ENCODE results near the gene KLK5.

The KLK5 gene

DNA sequence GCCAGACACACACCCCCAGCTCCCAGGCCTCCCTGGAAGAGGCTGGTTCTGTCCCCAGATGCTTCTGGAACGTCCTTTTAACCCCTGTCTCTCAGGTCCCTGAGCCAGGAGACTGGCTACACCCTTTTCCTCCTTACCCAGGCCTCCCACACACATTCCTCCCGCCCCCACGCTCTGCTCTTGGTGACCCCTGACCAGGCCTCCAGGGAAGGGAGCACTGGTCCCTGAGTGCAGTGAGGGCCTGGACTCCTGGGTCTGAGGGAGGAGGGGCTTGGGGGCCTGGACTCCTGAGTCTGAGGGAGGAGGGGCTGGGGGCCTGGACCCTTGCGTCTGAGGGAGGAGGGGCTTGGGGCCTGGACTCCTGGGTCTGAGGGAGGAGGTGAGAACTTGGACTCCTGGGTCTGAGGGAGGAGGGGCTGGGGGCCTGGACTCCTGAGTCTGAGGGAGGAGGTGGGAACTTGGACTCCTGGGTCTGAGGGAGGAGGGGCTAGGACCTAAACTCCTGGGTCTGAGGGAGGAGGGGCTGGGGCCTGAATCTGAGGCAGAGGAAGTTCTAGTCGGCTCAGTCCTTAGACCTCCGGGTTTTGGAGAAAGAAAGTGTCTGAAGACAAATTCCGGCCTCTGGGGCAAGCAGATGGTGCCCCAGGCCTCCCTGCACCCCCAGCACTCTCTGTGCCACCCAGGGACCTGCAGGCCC lies 16.0 kb upstream of the KLK5 start:
- DNase-seq, result no peak

DNA sequence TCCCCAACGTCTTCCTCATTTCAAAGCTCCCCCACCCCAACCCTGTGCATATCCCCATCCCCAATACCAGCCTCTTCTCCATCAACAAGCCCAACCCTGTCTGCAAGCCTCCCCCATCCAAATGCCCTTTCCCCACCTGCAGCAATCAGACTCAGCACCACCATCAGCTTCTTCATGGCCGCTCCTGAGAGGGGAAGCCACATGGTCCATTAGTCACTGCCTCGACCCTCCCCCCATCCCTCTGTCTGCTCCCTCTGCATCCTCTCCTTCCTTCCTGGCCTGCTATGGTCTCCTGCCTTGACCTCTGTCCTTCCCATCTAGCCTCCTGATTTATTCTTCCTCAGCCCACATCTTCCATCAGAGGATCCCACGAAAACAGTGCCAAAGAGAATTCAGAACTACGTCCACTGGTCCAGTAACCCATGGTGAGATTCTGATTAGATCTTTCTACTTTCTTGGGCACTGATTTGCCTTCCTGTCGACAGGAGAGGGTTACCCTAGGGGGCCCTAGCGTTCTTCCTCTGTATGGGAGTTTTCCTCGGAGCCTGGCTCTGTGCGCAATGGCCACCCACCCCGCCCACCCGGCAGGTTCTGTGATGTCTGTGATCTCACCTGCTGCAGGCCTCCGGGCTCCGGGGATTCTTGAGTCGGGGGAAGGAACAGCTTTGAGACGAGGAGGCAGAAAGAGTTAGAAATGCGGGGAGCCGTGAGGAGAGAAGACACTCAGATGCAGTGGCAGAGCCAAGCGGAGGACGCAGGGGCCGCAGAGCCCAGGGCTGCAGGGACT lies 15.3 kb upstream of the KLK5 start:
- no peak for DNase-seq

GRCh38 chr19:50964266-50964665 lies 11.4 kb upstream of the KLK5 start:
- DNase-seq, result no peak

DNA sequence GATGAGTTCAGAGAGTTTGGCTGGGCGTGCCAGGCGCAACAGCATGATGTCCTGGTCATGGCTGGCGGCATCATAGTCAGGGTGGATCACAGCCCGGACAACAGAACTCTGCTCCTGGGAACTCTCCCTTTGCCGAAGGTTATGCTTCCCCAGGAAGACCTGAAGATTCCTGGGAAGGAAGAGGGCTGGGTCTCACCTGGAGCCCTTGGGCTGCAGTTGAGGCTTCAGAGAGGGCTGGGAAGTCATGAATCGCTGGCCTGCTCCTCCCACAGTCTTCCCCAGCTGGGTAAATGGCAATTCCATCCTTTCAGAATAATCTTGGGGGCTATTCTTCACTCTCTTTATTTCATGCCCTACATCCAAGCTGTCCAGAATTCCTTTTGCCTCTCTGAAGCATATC lies 10.5 kb upstream of the KLK5 start:
- DNase-seq, result no peak

GRCh38 chr19:50962245-50962644 lies 9.4 kb upstream of the KLK5 start:
- no peak for DNase-seq

- no peak for DNase-seq
These were observed 7.1 kb upstream of the KLK5 start for GRCh38 chr19:50959731-50960500.

DNA sequence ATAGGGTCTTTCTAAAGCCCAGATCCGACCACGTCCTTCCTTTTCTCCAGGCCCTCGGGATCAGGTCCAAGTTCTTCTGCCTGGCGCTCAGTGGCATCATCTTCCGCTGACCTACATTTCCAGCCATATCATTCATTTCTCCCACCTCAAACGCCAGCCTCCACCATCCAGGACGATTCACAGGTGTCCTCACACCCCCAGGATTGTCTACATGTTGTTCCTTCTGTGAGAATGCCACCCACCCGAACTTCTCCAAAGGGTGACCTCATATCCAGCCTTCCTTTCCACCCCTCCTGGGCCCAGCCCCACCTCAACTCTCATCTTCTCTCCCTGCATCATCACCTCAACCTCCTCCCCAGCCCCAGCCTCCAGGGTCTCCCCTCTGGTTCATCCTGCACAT lies 4.7 kb upstream of the KLK5 start:
- DNase-seq, result no peak

- DNase-seq, result no peak
These were observed 3.0 kb downstream of the KLK5 start for GRCh38 chr19:50949861-50950260.

- DNase-seq, result no peak
These were observed 5.7 kb downstream of the KLK5 start for GRCh38 chr19:50947123-50947522.

GRCh38 chr19:50944795-50945194 lies 8.0 kb downstream of the KLK5 start:
- no peak for DNase-seq

DNA sequence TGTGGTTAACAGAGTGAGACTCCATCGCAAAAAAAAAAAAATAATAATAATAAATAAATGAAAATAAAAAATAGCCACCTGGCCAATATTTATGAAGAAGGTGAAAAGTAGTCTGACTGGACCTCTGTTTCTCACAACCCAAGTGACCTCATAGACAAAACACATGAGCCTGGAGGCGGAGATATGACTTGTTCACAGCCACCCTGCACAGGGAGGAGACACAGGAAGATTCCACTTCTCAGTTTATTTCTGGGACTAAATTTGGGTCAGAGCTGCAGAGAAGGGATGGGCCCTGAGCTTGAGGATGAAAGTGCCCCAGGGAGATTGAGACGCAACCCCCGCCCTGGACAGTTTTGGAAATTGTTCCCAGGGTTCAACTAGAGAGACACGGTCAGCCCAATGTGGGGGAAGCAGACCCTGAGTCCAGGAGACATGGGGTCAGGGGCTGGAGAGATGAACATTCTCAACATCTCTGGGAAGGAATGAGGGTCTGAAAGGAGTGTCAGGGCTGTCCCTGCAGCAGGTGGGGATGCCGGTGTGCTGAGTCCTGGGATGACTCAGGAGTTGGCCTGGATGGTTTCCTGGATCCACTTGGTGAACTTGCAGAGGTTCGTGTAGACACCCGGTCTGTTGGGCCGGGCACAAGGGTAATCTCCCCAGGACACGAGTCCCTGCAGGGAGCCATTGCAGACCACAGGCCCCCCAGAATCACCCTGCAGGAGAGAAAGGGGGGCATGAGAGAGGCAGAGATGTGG lies 9.6 kb downstream of the KLK5 start:
- DNase-seq, result no peak

GRCh38 chr19:50939596-50939995 lies 13.2 kb downstream of the KLK5 start:
- no peak for DNase-seq

- DNase-seq, result no peak
These were observed 19.2 kb downstream of the KLK5 start for GRCh38 chr19:50933640-50934039.

DNA sequence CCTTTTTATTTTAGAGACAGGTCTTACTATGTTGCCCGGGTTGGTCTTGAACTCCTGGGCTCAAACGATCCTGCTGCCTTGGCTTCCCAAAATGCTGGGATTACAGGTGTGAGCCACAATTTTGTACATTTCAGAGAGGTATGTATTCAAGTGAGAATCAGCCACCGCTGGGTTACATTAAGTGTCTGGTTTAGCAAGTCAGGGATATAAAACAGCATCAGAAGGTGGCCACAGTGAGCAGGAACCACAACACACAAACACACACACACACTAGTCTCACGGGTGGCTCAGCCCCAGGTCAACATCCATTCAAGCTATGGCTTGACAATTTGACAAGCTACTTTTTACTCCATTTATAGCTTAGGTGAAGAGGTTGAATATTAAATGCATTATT lies 20.2 kb downstream of the KLK5 start:
- DNase-seq, result no peak

- no peak for DNase-seq
These were observed 20.7 kb downstream of the KLK5 start for GRCh38 chr19:50932018-50932689.

GRCh38 chr19:50931023-50931422 lies 21.8 kb downstream of the KLK5 start:
- DNase-seq, result no peak

GRCh38 chr19:50928831-50929230 lies 24.0 kb downstream of the KLK5 start:
- DNase-seq, result no peak

- no peak for DNase-seq
These were observed 26.7 kb downstream of the KLK5 start for GRCh38 chr19:50926144-50926543.

GRCh38 chr19:50925734-50926133 lies 27.1 kb downstream of the KLK5 start:
- DNase-seq, result no peak

DNA sequence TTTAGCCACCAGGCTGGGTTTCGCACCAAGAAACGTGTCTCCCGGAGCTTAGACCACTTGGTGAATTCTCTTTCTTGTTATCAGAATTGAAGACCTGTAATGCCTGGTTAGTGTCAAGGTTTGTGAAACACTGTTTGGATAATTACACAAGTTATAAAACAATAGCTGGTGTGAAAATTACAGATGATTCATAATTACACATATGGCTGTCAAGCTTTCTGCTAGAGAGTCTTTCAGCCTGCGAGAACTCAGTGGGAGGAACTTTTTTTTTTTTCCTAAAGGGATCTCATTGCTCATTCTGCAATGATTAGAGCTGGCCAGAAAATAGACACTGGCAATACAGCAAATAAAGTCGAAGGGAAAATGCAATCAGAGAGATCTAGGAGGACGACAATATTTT lies 28.3 kb downstream of the KLK5 start:
- DNase-seq, result no peak

- DNase-seq, result peak; percentile 82
These were observed 30.5 kb downstream of the KLK5 start for GRCh38 chr19:50922317-50922853.
